K562 (cell line): Measurements from ENCODE around the gene ZNF467. TPM values are rescaled to one million over a fixed set of nuclear protein-coding genes. Genes with fewer than 3 reads are reported as not detected.

Source experiments
- ARID4B ChIP-seq: sonication (generic); formaldehyde crosslinking; IDR thresholded peaks from 2 replicates; pipeline ENCODE4 v1.8.0; 2022; ENCODE audit warnings: mild to moderate bottlenecking, missing genetic modification reagents
- ATF7 ChIP-seq: fragments of 450-650 bp; IDR thresholded peaks from 2 replicates; pipeline ENCODE4 v1.7.1; 2014; ENCODE audit warnings: mild to moderate bottlenecking, moderate library complexity
- CBFB ChIP-seq: sonication (generic); formaldehyde crosslinking; IDR thresholded peaks from 2 replicates; pipeline ENCODE4 v1.4.0; 2020; ENCODE audit warnings: mild to moderate bottlenecking, missing genetic modification reagents
- CBX5 ChIP-seq: IDR thresholded peaks from 2 replicates; pipeline ENCODE4 v1.6.1; 2014; ENCODE audit warnings: low read depth, borderline replicate concordance
- CEBPG ChIP-seq, 3 experiments: fragments of 200-800 bp in 1 of 3; sonication (Bioruptor generic) in 1 of 3; sonication (generic) in 1 of 3; formaldehyde crosslinking in 1 of 3; IDR thresholded peaks in 2 of 3; conservative IDR thresholded peaks in 1 of 3; 2 replicates each; pipeline versions ENCODE4 v1.6.1 to v1.8.0; 2016 to 2022; ENCODE audit warnings: missing compliant biosample characterization in 2 of 3, missing genetic modification characterization in 2 of 3, mild to moderate bottlenecking in 1 of 3, missing genetic modification reagents in 1 of 3
- CREM ChIP-seq: IDR thresholded peaks from 2 replicates; pipeline ENCODE4 v1.6.1; 2014; ENCODE audit warnings: antibody characterized with exemption, low read depth
- CTBP1 ChIP-seq: fragments of 450-650 bp; IDR thresholded peaks from 2 replicates; pipeline ENCODE4 v1.6.1; 2016; ENCODE audit warnings: borderline replicate concordance
- DACH1 ChIP-seq: fragments of 450-650 bp; IDR thresholded peaks from 2 replicates; pipeline ENCODE4 v1.6.1; 2018; ENCODE audit not compliant: partially characterized antibody
- HLTF ChIP-seq: fragments of 450-650 bp; IDR thresholded peaks from 2 replicates; pipeline ENCODE4 v1.6.1; 2016
- KLF16 ChIP-seq: IDR thresholded peaks from 2 replicates; pipeline ENCODE4 v1.6.1; 2016; ENCODE audit warnings: antibody characterized with exemption
- L3MBTL2 ChIP-seq: fragments of 450-650 bp; IDR thresholded peaks from 2 replicates; pipeline ENCODE4 v1.6.1; 2016; ENCODE audit warnings: mild to moderate bottlenecking, moderate library complexity
- MCM5 ChIP-seq: fragments of 450-650 bp; IDR thresholded peaks from 2 replicates; pipeline ENCODE4 v1.6.1; 2016; ENCODE audit warnings: low read depth
- MEIS2 ChIP-seq: fragments of 450-650 bp; IDR thresholded peaks from 2 replicates; pipeline ENCODE4 v1.6.1; 2014; ENCODE audit warnings: mild to moderate bottlenecking; ENCODE audit not compliant: partially characterized antibody
- MLX ChIP-seq, 2 experiments: fragments of 450-650 bp in 1 of 2; sonication (generic) in 1 of 2; formaldehyde crosslinking; conservative IDR thresholded peaks; 2 replicates each; pipeline versions ENCODE4 v1.4.0 to v1.8.1; 2020 to 2022; ENCODE audit warnings: mild to moderate bottlenecking in 1 of 2, missing genetic modification reagents in 1 of 2
- PCBP2 ChIP-seq: fragments of 200-400 bp; formaldehyde crosslinking; IDR thresholded peaks from 2 replicates; pipeline ENCODE4 v1.6.1; 2018; ENCODE audit warnings: low read length, low read depth, mild to moderate bottlenecking, moderate library complexity; ENCODE audit not compliant: poor library complexity, severe bottlenecking
- SIN3A ChIP-seq, 2 experiments: fragments of 150-350 bp in 1 of 2; IDR thresholded peaks; 2 replicates each; pipeline ENCODE4 v1.6.1; 2011 to 2016; ENCODE audit warnings: borderline replicate concordance in 2 of 2, low read depth in 2 of 2, low read length in 2 of 2, mild to moderate bottlenecking in 2 of 2, moderate library complexity in 2 of 2; ENCODE audit not compliant: control insufficient read depth in 1 of 2
- SMAD3 ChIP-seq: fragments of 450-650 bp; formaldehyde crosslinking; conservative IDR thresholded peaks from 2 replicates; pipeline ENCODE4 v1.4.0; 2020; ENCODE audit warnings: mild to moderate bottlenecking
- SPI1 ChIP-seq: IDR thresholded peaks from 2 replicates; pipeline ENCODE4 v1.6.1; 2011; ENCODE audit warnings: low read depth, low read length, control low read depth, borderline replicate concordance
- SRSF7 ChIP-seq: fragments of 200-400 bp; formaldehyde crosslinking; optimal IDR thresholded peaks from 2 replicates; pipeline ENCODE3; 2017; ENCODE audit warnings: mild to moderate bottlenecking, low read depth, low read length
- TFAP4 ChIP-seq: sonication (generic); formaldehyde crosslinking; IDR thresholded peaks from 2 replicates; pipeline ENCODE4 v1.8.0; 2022; ENCODE audit warnings: missing genetic modification reagents, mild to moderate bottlenecking, moderate library complexity, borderline replicate concordance
- TRIM28 ChIP-seq: fragments of 450-650 bp; IDR thresholded peaks from 2 replicates; pipeline ENCODE4 v1.6.1; 2017
- ZZZ3 ChIP-seq: fragments of 450-650 bp; IDR thresholded peaks from 2 replicates; pipeline ENCODE4 v1.6.1; 2016; ENCODE audit warnings: antibody characterized with exemption, mild to moderate bottlenecking, moderate library complexity
- polyA plus RNA-seq, 8 experiments: library from polyadenylated mRNA; depleted of rRNA in 4 of 8; stranded (reverse) in 5 of 8; unstranded in 3 of 8; fragments of >200 nt; fragmentation: Nextera tagmentation in 2 of 8; fragmentation: Illumina TruSeq in 1 of 8; extraction: Ambion mirVana in 2 of 8; extraction: Trizol in 1 of 8; gene quantifications; 2 replicates each; pipeline versions ENCODE4 v1.2.1 to v1.2.3, GENCODE V29; 2011 to 2014; ENCODE audit warnings: inconsistent platforms in 1 of 8, missing spikeins in 1 of 8
- total RNA-seq, 7 experiments: library from RNA; depleted of rRNA in 6 of 7; stranded (reverse); fragments of >200 nt in 6 of 7; fragmentation: Illumina TruSeq in 2 of 7; extraction: Trizol in 2 of 7; gene quantifications; 2 replicates each; pipeline versions ENCODE4 v1.2.1 to v1.2.3, GENCODE V29; 2011 to 2021; ENCODE audit warnings: low replicate concordance in 1 of 7

ZNF467 gene
- total and polyA plus RNA-seq, 9 of the 15 experiments (the other 6 are each of a cell fraction or from before 2014, with no cell fraction given) = 0.32 to 14.2 (median 1.7) TPM

- TF ChIP-seq MLX (CRISPR knock-in tag; conservative IDR thresholded peaks at IDR 0.05) = no peak
- TF ChIP-seq MCM5 = no peak
- TF ChIP-seq SPI1 = no peak
- 0 out of 4 replicates have a peak, but pooled peaks of 1 of the 2 experiments have one; percentile 17 for TF ChIP-seq SIN3A (IDR thresholded peaks at IDR 0.05; ENCODE audit: borderline replicate concordance in 2 of 2, control insufficient read depth in 1 of 2, low read depth in 2 of 2, low read length in 2 of 2)
- TF ChIP-seq SRSF7 = no peak
- TF ChIP-seq CREM = peak; percentile 92
- TF ChIP-seq TFAP4 (CRISPR knock-in tag) = peak; percentile 76; the same call in 1 of the 2 replicates
- peak; percentile 99 for TF ChIP-seq ATF7
- TF ChIP-seq KLF16 = peak; percentile 57; the same call in 1 of the 2 replicates
- peak; percentile 52 for TF ChIP-seq MEIS2
- TF ChIP-seq SMAD3 = no peak
- TF ChIP-seq CBX5 = peak; percentile 99
- no peak for TF ChIP-seq ZZZ3
- peak; percentile 71 for TF ChIP-seq DACH1
- no peak for TF ChIP-seq PCBP2
- peak; percentile 43; the same call in 1 of the 2 replicates for TF ChIP-seq L3MBTL2
- TF ChIP-seq CBFB (CRISPR knock-in tag) = peak; percentile 80
- peak; percentile 60; the same call in 1 of the 2 replicates for TF ChIP-seq ARID4B (CRISPR knock-in tag)
- TF ChIP-seq CTBP1 = peak; percentile 88; the same call in 1 of the 2 replicates
- peak; percentile 71 for TF ChIP-seq CEBPG (CRISPR knock-in tag; IDR thresholded peaks at IDR 0.05)
- TF ChIP-seq CEBPG (tag; conservative IDR thresholded peaks at IDR 0.05 in 1 of 2, IDR thresholded peaks at IDR 0.05 in 1 of 2) = peak in 1 of 2 experiments; percentile 83; a peak in 2 of 4 replicates
- TF ChIP-seq TRIM28 = peak; percentile 100
- peak; percentile 95; the same call in 1 of the 2 replicates for TF ChIP-seq HLTF
Observed at GRCh38 chr7:149719050-149719899, 54.1 kb downstream of the ZNF467 start (continued).
